SK-N-SH (cell line): ENCODE data around the gene CHRNG. TPM values are rescaled to one million over a fixed set of nuclear protein-coding genes. Genes with fewer than 3 reads are reported as not detected.

ENCODE experiments used
- CTCF ChIA-PET: fragments of 300-600, 350-600 bp; formaldehyde crosslinking; extraction: SDS; loops from one replicate; lab custom pipeline; 2021; lab: Yijun Ruan, JAX
- POLR2A ChIA-PET: fragments of 350-600 bp; sonication (Branson Sonifier 250); formaldehyde crosslinking; extraction: SDS; loops from one replicate; lab custom pipeline; 2020; ENCODE audit warnings: antibody characterized with exemption, inconsistent platforms; lab: Yijun Ruan, JAX
- DNase-seq: peaks from one replicate; pipeline ENCODE4 v3.0.0; 2012
- H2AFZ ChIP-seq: fragments of 200-600 bp; sonication (generic); 2 replicates; pipeline ENCODE4 v1.8.1; 2016; ENCODE audit warnings: antibody characterized with exemption, mild to moderate bottlenecking, low read depth
- H3F3A ChIP-seq: fragments of 200-600 bp; sonication (generic); replicated peaks from 2 replicates; pipeline ENCODE3; 2016; ENCODE audit warnings: antibody characterized with exemption, mild to moderate bottlenecking; ENCODE audit not compliant: insufficient read depth
- H3K27ac ChIP-seq, 2 experiments: fragments of 200-500 bp in 1 of 2; fragments of 200-600 bp in 1 of 2; sonication (Bioruptor generic) in 1 of 2; sonication (generic), shearing (Covaris generic) in 1 of 2; 2 replicates each; pipeline versions ENCODE4 v1.5.1 to v1.6.1; 2014 to 2016; ENCODE audit warnings: low read depth in 2 of 2, inconsistent platforms in 1 of 2, low read length in 1 of 2, mild to moderate bottlenecking in 1 of 2, mixed read lengths in 1 of 2
- H3K27me3 ChIP-seq: fragments of 200-600 bp; sonication (generic), shearing (Covaris generic); 2 replicates; pipeline ENCODE4 v1.6.1; 2016; ENCODE audit warnings: mixed run types; ENCODE audit not compliant: insufficient read depth
- H3K36me3 ChIP-seq, 2 experiments: fragments of 200-500 bp in 1 of 2; fragments of 200-600 bp in 1 of 2; sonication (Bioruptor generic) in 1 of 2; sonication (generic) in 1 of 2; replicated peaks in 1 of 2; 2 replicates each; pipeline versions ENCODE3 to v1.5.1; 2014 to 2016; ENCODE audit warnings: low read length in 1 of 2, mild to moderate bottlenecking in 1 of 2; ENCODE audit not compliant: insufficient read depth in 2 of 2, control insufficient read depth in 1 of 2
- H3K4me1 ChIP-seq, 2 experiments: fragments of 200-500 bp in 1 of 2; fragments of 200-600 bp in 1 of 2; sonication (Bioruptor generic) in 1 of 2; sonication (generic), shearing (Covaris generic) in 1 of 2; 2 replicates each; pipeline versions ENCODE4 v1.5.1 to v1.6.1; 2014 to 2016; ENCODE audit warnings: low read depth in 1 of 2, low read length in 1 of 2, mixed run types in 1 of 2; ENCODE audit not compliant: insufficient read depth in 2 of 2, control insufficient read depth in 1 of 2
- H3K4me2 ChIP-seq: fragments of 200-600 bp; sonication (generic), shearing (Covaris generic); 2 replicates; pipeline ENCODE4 v1.6.1; 2017; ENCODE audit warnings: mixed run types
- H3K4me3 ChIP-seq, 2 experiments: fragments of 200-500 bp in 1 of 2; fragments of 200-600 bp in 1 of 2; sonication (Bioruptor generic) in 1 of 2; sonication (generic), shearing (Covaris generic) in 1 of 2; 2 replicates each; pipeline versions ENCODE4 v1.5.1 to v1.8.1; 2014 to 2016; ENCODE audit warnings: low read depth in 2 of 2, inconsistent platforms in 1 of 2, low read length in 1 of 2, mild to moderate bottlenecking in 1 of 2, mixed read lengths in 1 of 2, moderate library complexity in 1 of 2
- H3K79me2 ChIP-seq: fragments of 200-600 bp; sonication (generic); 2 replicates; pipeline ENCODE4 v1.8.1; 2017; ENCODE audit warnings: mild to moderate bottlenecking; ENCODE audit not compliant: insufficient read depth
- H3K9ac ChIP-seq: fragments of 200-600 bp; sonication (generic); 2 replicates; pipeline ENCODE4 v1.6.1; 2017; ENCODE audit warnings: mixed run types
- H3K9me2 ChIP-seq: fragments of 200-600 bp; sonication (generic); 2 replicates; pipeline ENCODE4 v1.6.1; 2017; ENCODE audit warnings: mixed run types
- H3K9me3 ChIP-seq: fragments of 200-600 bp; sonication (generic); 2 replicates; pipeline ENCODE4 v1.6.1; 2017; ENCODE audit warnings: mixed run types, mild to moderate bottlenecking, moderate library complexity
- H4K20me1 ChIP-seq: fragments of 200-600 bp; sonication (generic); 2 replicates; pipeline ENCODE4 v1.6.1; 2017; ENCODE audit warnings: mild to moderate bottlenecking, mixed run types; ENCODE audit not compliant: insufficient read depth
- CHD2 ChIP-seq: fragments of 150-350 bp; IDR thresholded peaks from 2 replicates; pipeline ENCODE4 v1.6.1; 2018; ENCODE audit warnings: low read length; ENCODE audit not compliant: partially characterized antibody
- CTCF ChIP-seq: fragments of 200-600 bp; sonication (generic); IDR thresholded peaks from 2 replicates; pipeline ENCODE4 v1.6.1; 2017; ENCODE audit warnings: antibody characterized with exemption, mild to moderate bottlenecking, moderate library complexity
- ELF1 ChIP-seq: IDR thresholded peaks from 2 replicates; pipeline ENCODE4 v1.4.0; 2012
- EP300 ChIP-seq, 2 experiments: IDR thresholded peaks; 2 replicates each; pipeline versions ENCODE4 v1.4.0 to v1.6.1; 2012; ENCODE audit warnings: borderline replicate concordance in 1 of 2, low read depth in 1 of 2, low read length in 1 of 2
- FOSL2 ChIP-seq: IDR thresholded peaks from 2 replicates; pipeline ENCODE4 v1.4.0; 2012; ENCODE audit warnings: low read depth, mild to moderate bottlenecking, moderate library complexity, borderline replicate concordance
- FOXJ3 ChIP-seq: sonication (generic); formaldehyde crosslinking; IDR thresholded peaks from 2 replicates; pipeline ENCODE4 v1.5.1; 2020; ENCODE audit warnings: mild to moderate bottlenecking, missing genetic modification reagents
- FOXM1 ChIP-seq: IDR thresholded peaks from 2 replicates; pipeline ENCODE4 v1.4.0; 2012; ENCODE audit warnings: low read depth, mild to moderate bottlenecking
- GABPA ChIP-seq: IDR thresholded peaks from 2 replicates; pipeline ENCODE4 v1.4.0; 2012; ENCODE audit warnings: low read depth, mild to moderate bottlenecking
- GATA2 ChIP-seq: sonication (generic); formaldehyde crosslinking; IDR thresholded peaks from 2 replicates; pipeline ENCODE4 v1.5.0; 2020; ENCODE audit warnings: mild to moderate bottlenecking, missing genetic modification reagents
- MEF2A ChIP-seq: IDR thresholded peaks from 2 replicates; pipeline ENCODE4 v1.4.0; 2012; ENCODE audit warnings: low read depth, borderline replicate concordance
- NFIC ChIP-seq: IDR thresholded peaks from 2 replicates; pipeline ENCODE4 v1.4.0; 2012; ENCODE audit warnings: borderline replicate concordance
- PBX3 ChIP-seq: IDR thresholded peaks from 2 replicates; pipeline ENCODE4; 2012
- RAD21 ChIP-seq: IDR thresholded peaks from 2 replicates; pipeline ENCODE4 v1.6.1; 2012; ENCODE audit warnings: mild to moderate bottlenecking, low read length
- RCOR1 ChIP-seq: fragments of 150-350 bp; IDR thresholded peaks from 2 replicates; pipeline ENCODE4 v1.6.1; 2017; ENCODE audit warnings: antibody characterized with exemption, low read length
- SIN3A ChIP-seq: IDR thresholded peaks from 2 replicates; pipeline ENCODE4 v1.6.1; 2012; ENCODE audit warnings: low read depth, mild to moderate bottlenecking, low read length, moderate library complexity, borderline replicate concordance
- TAF1 ChIP-seq: IDR thresholded peaks from 2 replicates; pipeline ENCODE4 v1.6.1; 2012; ENCODE audit warnings: low read depth, mild to moderate bottlenecking, low read length, moderate library complexity, borderline replicate concordance
- TCF12 ChIP-seq: IDR thresholded peaks from 2 replicates; pipeline ENCODE4 v1.4.0; 2012
- TEAD4 ChIP-seq: IDR thresholded peaks from 2 replicates; pipeline ENCODE4 v1.4.0; 2012; ENCODE audit warnings: mild to moderate bottlenecking, borderline replicate concordance; ENCODE audit not compliant: insufficient read depth
- USF1 ChIP-seq: IDR thresholded peaks from 2 replicates; pipeline ENCODE4 v1.4.0; 2012; ENCODE audit warnings: low read depth, borderline replicate concordance
- YY1 ChIP-seq: IDR thresholded peaks from 2 replicates; pipeline ENCODE4 v1.4.0; 2012; ENCODE audit warnings: low read depth, mild to moderate bottlenecking
- WGBS: methylation state at CpG from one replicate; pipeline ENCODE4 v1.1.6; 2017; ENCODE audit warnings: low lambda C conversion rate; 5-methylcytosine and 5-hydroxymethylcytosine counted together
- polyA plus RNA-seq, 3 experiments: library from polyadenylated mRNA; depleted of rRNA; stranded (reverse); fragments of >200 nt; gene quantifications; 2 replicates each; pipeline ENCODE4 v1.2.3, GENCODE V29; 2012

CHRNG gene
- polyA plus RNA-seq, 1 of the 3 experiments (the other 2 are of a cell fraction), result not detected

- TF ChIP-seq RCOR1 (no peak), USF1 (no peak), GABPA (no peak), EP300 (IDR thresholded peaks at IDR 0.05; ENCODE audit: borderline replicate concordance in 1 of 2, low read depth in 1 of 2, low read length in 1 of 2) (no peak), FOXM1 (no peak), ELF1 (no peak), CHD2 (no peak), PBX3 (no peak), TAF1 (no peak), FOXJ3 (CRISPR knock-in tag) (no peak), TCF12 (peak; percentile 34; the same call in 1 of the 2 replicates), NFIC (peak; percentile 76), YY1 (no peak), GATA2 (CRISPR knock-in tag) (no peak), RAD21 (no peak), TEAD4 (no peak)
- TF ChIP-seq, all 33 proteins: peak for 4
Observed at GRCh38 chr2:232588680-232589585, 49.4 kb downstream of the CHRNG start (continued).

- peak overlapping the region; percentile 17 for H3K4me2 ChIP-seq
- TF ChIP-seq MEF2A, result peak; percentile 81
- no peak for TF ChIP-seq SIN3A
- no peak for TF ChIP-seq RAD21
- TF ChIP-seq FOSL2, result peak; percentile 59; the same call in 1 of the 2 replicates
- TF ChIP-seq CTCF, result peak; percentile 23; the same call in 1 of the 2 replicates
- no peak overlapping the region for H3K4me3 ChIP-seq
- no peak for DNase-seq
- 89% methylated on average over 3 of the region's 3 CpGs for WGBS
- peaks cover 4% of the 10 kb centered on the region for H3F3A ChIP-seq
- ChIA-PET CTCF (interaction anchor here (1.2 to 1.4 kb wide), 2 partner anchors 12 kb away, joined by 5 to 8 read pairs; no protein-coding TSS in a partner anchor), POLR2A (no interaction called here)
- H3K79me2 ChIP-seq, result no peaks in the 10 kb centered on the region
- no peak overlapping the region for H2AFZ ChIP-seq
- no peak overlapping the region for H3K9ac ChIP-seq
- peak overlapping the region in 1 of 2 experiments; percentile 49; a peak in 1 of 4 replicates for H3K27ac ChIP-seq
- no peaks in the 10 kb centered on the region for H3K9me3 ChIP-seq
- no peaks in the 10 kb centered on the region for H3K27me3 ChIP-seq
- H3K36me3 ChIP-seq, result no peaks in the 10 kb centered on the region
- H3K9me2 ChIP-seq, result no peaks in the 10 kb centered on the region
- H4K20me1 ChIP-seq, result no peaks in the 10 kb centered on the region
- H3K4me1 ChIP-seq, result peaks cover 6 to 12% of the 10 kb centered on the region in 2 experiments; a peak in 2 of 4 replicates
Observed at GRCh38 chr2:232592772-232593395, 53.4 kb downstream of the CHRNG start.
